Cardiac septum (tissue), 1 donor: Measurements from ENCODE around the gene SLC45A1. TPM values are rescaled to one million over a fixed set of nuclear protein-coding genes. Genes with fewer than 3 reads are reported as not detected.
"Not testable (repeated sequence)": the region's sequence is repeated elsewhere in the genome, so short reads cannot be mapped to it uniquely, and the experiment has no call there.

Experiments used
- DNase-seq: peaks from one replicate; pipeline ENCODE4 v3.0.0-alpha.2; 2020; ENCODE audit warnings: low spot score
- intact Hi-C: fragments of 100-400 bp; cut with DNase I; formaldehyde crosslinking; loops from one replicate; pipeline ENCODE4 v1.14.0; 2022
- total RNA-seq: library from RNA; stranded (reverse); fragmentation: NEBNext Ultra II Directional; extraction: Animal tissue kit (Norgen Biotek cat#: 25700); gene quantifications from one replicate; pipeline ENCODE4 v1.2.1, GENCODE V29; 2021
- donor health status: DM: no; HTN: no; CAD: no.

Gene SLC45A1
- total RNA-seq, 1 donor from 2014 or later: 1.8 TPM

- intact Hi-C loops: no loop called here
- no peak for DNase-seq
Measured at GRCh38 chr1:8378981-8379470, 61.1 kb downstream of the SLC45A1 start.

DNA sequence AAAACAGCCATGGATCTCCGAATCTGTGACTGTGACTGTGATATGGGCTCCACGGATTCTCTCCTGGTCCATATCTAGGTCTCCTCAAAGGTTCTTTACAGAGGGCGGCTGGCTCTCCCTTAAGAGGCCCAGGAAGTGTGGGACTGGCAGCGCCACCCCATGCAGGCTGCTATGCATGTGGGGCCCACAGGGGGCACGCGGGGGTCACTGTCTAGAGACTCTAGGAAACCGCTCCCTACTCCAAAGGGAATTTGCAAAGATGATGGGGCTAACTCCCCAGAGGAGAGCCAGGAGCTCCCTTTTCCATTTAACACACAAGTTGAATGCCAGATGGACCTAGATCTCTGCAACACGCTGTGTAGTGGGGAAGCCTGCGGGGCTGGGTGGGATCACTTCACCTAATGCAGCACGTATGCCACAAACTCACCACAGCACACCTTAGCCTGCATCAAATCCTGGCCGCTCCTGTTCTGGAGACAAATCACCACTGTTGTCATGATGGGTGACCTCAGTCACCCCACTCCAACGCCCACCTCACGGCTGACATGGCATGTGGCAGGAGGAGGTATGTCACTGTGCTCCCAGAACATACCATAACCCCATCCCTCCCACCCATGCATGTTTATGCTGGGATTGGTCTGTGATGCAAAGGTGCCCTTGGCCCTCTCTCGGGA lies 61.7 kb downstream of the SLC45A1 start:
- intact Hi-C loops: no loop called here
- DNase-seq: no peak

DNA sequence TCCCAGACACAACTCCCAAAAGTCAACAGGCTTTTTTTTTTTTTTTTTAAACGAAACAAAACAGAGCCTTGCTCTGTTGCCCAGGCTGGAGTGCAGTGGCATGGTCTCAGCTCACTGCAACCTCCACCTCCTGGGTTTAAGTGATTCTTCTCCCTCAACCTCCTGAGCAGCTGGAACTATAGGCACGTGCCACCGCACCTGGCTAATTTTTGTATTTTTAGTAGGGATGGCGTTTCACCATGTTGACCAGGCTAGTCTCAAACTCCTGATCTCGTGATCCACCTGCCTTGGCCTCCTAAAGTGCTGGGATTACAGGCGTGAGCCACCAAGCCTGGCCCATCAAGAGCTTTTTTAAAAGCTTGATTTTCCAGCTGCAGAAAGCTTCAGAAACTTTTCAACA lies 62.4 kb downstream of the SLC45A1 start:
- DNase-seq, intact Hi-C loops: not testable (repeated sequence)

GRCh38 chr1:8381618-8382017 lies 63.7 kb downstream of the SLC45A1 start:
- DNase-seq: no peak
- intact Hi-C loops: no loop called here

- no peak for DNase-seq
- intact Hi-C loops: no loop called here
Measured at GRCh38 chr1:8382051-8382505, 64.2 kb downstream of the SLC45A1 start.

GRCh38 chr1:8382608-8383505 lies 64.9 kb downstream of the SLC45A1 start:
- no peak for DNase-seq
- intact Hi-C loops: no loop called here

- intact Hi-C loops: no loop called here
- DNase-seq: no peak
Measured at GRCh38 chr1:8384088-8384487, 66.2 kb downstream of the SLC45A1 start.

GRCh38 chr1:8384577-8384976 lies 66.7 kb downstream of the SLC45A1 start:
- no peak for DNase-seq
- intact Hi-C loops: no loop called here

GRCh38 chr1:8386247-8386646 lies 68.3 kb downstream of the SLC45A1 start:
- intact Hi-C loops: no loop called here
- DNase-seq: no peak

DNA sequence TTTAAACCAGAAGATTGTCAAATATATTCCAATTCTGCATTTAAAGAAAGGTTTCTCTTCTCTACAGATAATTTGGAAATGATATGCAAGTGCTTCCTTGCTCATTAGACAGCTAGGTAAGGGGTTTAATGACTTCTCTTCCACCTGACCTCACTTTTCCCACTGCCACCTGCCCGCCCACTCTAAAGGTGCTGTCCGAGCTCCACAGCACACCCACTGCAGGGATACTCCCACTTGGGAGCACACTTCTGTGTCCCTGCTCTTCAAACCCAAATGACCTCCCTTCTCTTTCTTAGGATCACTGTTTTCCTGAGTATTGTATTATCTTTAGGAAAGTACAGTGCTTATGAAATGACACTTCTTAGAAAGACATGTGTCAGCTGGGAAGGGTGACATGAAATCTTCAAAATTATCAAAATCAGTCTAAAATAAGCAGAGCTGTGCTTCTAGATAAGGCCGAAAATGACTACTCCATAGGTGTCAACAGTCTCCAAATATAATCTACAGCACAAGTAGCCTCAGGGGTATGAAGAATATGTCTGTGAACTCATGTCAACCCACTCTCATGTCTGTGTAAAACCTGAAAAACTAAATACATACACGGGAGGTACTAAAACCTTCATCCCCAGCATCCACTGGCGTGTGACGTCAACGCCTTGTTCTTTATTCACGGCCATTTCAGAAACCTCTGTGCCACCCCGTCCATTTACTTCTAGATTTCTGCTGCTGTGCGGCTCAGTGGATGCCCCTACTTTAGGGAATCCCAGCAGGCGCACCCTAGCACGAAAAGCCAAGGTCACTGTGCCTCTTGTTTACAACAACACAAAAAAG lies 71.0 kb downstream of the SLC45A1 start:
- no peak for DNase-seq
- intact Hi-C loops: no loop called here

- DNase-seq: no peak
- intact Hi-C loops: no loop called here
Measured at GRCh38 chr1:8389958-8390535, 72.1 kb downstream of the SLC45A1 start.

DNA sequence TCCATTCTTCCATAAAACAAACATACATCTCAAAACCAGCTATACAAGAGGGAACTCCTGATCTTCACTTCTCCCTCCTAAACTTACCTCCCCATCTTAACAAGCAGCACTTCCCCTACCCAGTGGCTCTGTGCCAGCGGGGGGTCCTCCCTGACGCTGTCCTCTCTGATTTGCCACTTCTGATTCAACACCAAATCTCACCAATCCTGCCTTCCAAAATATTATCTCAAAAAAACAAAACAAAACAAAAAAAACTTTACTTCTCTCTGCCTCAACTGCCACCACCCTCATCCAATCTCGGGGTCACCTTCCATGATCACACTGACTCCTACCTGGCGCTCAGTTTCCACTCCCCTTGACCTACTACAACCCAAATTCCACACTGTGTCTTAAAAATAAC lies 72.8 kb downstream of the SLC45A1 start:
- no peak for DNase-seq
- intact Hi-C loops: no loop called here

DNA sequence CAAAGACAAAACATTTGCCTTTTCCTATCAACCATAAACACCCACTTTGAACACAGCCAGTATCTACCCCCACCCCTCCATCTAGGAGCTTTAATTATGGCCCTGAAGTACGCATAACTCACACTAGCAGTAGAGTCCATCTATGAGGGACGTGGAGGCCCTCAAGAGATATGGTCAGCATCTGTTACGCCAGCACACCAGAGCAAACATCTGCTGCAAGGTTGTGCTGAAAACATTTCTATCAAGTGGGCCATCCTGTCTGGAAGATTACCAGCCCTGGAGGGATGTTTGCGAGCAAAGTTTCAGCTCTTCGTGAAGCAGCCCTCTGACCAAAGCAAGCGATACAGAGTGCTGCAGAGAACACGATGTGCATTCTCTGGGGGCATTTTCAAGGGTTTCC lies 74.6 kb downstream of the SLC45A1 start:
- no peak for DNase-seq
- intact Hi-C loops: no loop called here
